ENCODE data around the gene SVOPL.

DNA sequence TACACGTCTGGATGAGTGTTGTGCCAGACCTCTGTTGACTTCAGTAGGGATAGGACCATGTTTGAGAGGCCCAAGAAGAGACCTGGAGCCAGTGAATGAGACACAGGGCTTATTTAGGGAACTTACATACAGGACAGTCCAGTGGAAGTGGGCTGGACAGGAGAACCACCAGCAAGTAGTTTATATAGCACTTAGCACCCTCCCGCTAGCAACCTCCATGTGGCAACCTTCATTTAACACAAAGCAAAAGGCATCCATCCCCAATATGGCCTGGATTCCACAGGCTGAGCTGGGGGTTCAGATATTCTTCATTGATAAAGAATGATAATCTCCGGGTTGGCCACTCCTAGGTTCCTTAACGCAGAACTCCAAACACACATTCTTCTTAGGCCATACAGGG lies 147.4 kb downstream of the SVOPL start:
- TF ChIP-seq GATA2 (IDR thresholded peaks at IDR 0.05; ENCODE audit: low read depth, low read length): no peak
- TF ChIP-seq GATA3 (IDR thresholded peaks at IDR 0.05; ENCODE audit: low read depth, low read length): no peak
